Hepatocyte (in vitro differentiated cells): ENCODE results near the gene RFX8.

Experiments
- CTCF ChIP-seq: fragments of 200-600 bp; sonication (generic); IDR thresholded peaks from 2 replicates; pipeline ENCODE4 v1.5.1; 2016; ENCODE audit warnings: antibody characterized with exemption, mild to moderate bottlenecking; ENCODE audit not compliant: poor library complexity
- EZH2 ChIP-seq: fragments of 200-600 bp; sonication (generic); IDR thresholded peaks from 2 replicates; pipeline ENCODE4 v1.6.1; 2016; ENCODE audit warnings: antibody characterized with exemption, mild to moderate bottlenecking, borderline replicate concordance
- EZH2phosphoT487 ChIP-seq: fragments of 200-600 bp; sonication (generic); IDR thresholded peaks from one replicate; pipeline ENCODE4 v1.6.1; 2018; ENCODE audit warnings: antibody characterized with exemption, mild to moderate bottlenecking, low read depth, moderate library complexity; ENCODE audit not compliant: unreplicated experiment, severe bottlenecking

GRCh38 chr2:101368376-101368775, 106.5 kb downstream of the RFX8 start:
- TF ChIP-seq CTCF (no peak), EZH2 (no peak), EZH2phosphoT487 (no peak)
